ENCODE measurements around the gene CDC25B.

Gene CDC25B

DNA sequence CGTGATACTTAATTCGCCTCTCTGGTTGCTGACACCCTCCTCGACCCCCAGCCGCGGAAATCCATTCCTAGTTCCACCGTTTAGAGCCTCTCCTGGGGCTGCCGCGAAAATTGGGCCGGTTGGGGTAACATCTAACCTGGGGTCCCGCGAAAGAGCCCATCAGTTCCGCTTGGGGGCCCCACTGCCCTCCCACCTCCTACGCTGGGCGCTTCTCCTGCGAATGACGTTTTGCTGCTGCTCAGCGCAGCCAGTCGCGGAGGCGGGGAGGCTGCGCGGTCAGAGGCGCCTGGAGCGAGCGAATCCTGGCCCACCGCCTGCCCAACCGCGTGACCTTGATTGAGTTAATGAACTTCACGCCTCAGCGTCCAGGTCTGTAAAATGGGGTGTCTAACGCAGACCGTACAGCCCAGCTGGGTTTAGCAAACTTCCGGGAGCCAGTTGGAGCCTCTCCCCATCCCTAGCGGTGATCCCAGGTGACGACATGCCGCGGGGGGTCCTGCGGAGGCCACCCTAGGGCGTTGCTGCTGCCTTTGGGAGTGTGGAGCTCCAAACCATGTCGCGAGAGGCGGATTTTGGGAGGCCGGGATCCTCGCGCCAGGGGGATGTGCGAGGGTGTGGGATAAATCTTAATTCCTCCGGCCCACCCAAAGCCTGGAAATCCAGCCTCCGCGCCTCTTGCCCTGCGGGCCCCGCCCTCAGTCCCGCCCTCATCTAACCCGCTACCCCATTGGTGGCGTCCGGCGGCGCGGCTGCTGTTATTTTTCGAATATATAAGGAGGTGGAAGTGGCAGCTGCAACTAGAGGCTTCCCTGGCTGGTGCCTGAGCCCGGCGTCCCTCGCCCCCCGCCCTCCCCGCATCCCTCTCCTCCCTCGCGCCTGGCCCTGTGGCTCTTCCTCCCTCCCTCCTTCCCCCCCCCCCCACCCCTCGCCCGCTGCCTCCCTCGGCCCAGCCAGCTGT lies at the start of gene CDC25B:
TSS of gene CDC25B (plus strand) at position 800 of the 958 bp plus-strand sequence. CDS start 222 bp downstream, outside the sequence.
- peak; percentile 61 to 97 (median 92) for DNase-seq

DNA sequence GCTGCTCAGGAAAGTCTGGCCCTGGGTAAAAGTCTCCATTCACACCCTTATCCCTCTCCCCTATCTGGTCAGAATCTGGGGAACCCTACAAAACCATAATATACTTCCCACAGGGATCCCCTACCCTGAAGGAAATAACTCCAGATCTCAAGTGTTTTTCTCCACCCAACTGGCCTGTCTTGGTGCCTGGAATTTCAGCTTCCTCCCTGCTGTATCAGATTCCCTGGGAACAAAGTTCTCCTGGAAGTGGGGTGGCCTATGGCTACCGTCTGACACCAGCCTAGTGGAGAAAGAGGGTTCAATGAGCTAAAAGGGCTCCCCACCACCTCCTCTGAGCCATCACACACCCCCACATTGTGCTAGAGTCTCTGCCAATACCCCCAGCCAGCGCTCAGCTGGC lies 48.6 kb upstream of the CDC25B start:
- DNase-seq = no peak

DNA sequence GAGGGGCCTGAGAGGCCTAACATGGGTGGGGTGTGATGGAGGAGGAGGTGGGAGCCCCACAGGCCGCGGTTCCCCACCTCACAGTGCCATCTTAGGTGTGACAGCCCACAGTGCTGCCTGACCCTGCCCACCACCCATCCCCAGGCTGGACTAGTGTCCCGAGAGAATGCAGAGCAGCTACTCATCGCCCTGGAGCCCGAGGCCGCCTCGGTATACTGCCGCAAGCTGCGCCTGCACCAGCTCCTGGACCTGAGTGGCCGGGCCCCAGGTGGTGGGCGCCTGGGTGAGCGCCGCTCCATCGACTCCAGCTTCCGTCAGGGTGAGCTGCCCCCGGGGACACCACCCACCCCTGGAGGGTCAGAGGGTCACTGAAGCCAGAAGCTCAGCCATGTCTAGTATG lies 48.0 kb upstream of the CDC25B start:
- no peak for DNase-seq

DNA sequence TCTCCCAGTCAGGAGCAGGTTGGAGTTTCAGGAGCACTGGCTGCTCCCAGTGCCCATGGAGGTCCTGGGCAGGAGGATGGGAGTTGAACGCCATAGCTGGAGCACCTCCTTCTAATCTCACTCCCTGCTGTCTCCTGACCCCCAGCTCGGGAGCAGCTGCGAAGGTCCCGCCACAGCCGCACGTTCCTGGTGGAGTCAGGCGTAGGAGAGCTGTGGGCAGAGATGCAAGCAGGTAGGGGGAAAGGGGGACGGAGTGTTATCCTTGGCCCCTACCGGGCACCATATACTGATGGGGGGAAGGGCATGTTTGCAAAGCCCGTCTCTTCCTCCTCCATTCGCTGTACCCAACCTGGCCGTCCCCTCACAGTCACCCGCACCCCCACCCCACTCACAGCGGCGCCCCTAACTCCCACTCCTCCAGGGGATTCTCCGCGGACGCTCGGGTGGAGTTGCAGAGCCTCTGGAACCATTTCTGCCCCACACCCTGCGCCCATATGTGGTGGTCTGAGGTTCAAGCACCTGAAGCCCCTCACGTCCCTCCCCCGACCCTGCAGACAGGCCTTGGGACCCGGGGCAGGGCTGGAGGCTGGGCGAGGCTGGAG lies 46.9 kb upstream of the CDC25B start:
- no peak for DNase-seq

DNA sequence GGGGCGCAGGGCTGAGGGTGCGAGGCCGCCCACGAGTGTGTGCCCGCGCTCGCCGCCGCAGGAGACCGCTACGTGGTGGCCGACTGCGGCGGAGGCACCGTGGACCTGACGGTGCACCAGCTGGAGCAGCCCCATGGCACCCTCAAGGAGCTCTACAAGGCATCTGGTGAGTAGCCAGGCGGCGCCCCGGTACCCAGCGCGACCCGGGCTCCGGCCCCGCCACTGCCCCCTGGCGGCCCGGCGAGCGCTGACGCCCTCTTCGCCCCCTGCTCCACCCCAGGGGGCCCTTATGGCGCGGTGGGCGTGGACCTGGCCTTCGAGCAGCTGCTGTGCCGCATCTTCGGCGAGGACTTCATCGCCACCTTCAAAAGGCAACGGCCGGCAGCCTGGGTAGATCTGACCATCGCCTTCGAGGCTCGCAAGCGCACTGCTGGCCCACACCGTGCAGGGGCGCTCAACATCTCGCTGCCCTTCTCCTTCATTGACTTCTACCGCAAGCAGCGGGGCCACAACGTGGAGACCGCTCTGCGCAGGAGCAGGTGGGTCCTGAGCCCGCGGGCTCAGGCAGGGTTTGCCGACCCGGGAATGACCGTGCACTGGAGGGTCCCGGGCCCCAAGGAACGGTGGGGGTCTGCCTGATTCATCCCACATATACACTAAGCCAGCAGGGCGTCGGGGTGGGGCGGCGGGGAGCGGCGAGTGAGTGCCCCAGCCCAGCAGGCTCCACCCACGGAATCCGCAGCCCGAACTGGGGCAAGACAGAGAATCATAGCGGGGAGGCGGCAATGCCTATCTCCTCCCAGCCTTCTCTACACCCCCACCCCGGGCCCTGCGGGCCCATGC lies 46.2 kb upstream of the CDC25B start:
- peak in 16 of 56 donors; percentile 8 to 57 (median 30) for DNase-seq

DNA sequence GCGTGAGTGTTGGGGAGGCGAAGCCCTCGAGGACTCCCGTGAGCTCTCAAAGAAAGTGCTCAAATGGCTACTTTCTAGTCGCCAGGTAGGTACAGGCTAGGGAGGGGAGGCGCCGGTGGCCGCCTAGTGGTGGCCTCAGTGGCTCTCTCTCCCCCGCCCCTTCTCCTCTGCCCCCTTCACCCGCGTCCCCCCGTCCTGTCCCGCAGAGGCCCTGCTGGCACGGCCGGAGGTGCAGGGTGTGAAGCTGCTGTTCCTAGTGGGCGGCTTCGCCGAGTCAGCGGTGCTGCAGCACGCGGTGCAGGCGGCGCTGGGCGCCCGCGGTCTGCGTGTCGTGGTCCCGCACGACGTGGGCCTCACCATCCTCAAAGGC lies 44.8 kb upstream of the CDC25B start:
- DNase-seq = no peak

DNA sequence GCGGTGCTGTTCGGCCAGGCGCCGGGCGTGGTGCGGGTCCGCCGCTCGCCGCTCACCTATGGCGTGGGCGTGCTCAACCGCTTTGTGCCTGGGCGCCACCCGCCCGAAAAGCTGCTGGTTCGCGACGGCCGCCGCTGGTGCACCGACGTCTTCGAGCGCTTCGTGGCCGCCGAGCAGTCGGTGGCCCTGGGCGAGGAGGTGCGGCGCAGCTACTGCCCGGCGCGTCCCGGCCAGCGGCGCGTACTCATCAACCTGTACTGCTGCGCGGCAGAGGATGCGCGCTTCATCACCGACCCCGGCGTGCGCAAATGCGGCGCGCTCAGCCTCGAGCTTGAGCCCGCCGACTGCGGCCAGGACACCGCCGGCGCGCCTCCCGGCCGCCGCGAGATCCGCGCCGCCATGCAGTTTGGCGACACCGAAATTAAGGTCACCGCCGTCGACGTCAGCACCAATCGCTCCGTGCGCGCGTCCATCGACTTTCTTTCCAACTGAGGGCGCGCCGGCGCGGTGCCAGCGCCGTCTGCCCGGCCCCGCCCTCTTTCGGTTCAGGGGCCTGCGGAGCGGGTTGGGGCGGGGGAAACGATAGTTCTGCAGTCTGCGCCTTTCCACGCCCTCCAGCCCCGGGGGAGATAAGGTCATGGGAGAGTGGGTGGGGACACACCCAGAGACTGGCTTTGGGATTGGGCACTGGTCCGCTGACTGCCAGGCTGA lies 44.3 kb upstream of the CDC25B start:
- peak in 10 of 56 donors; percentile 5 to 41 (median 18) for DNase-seq

DNA sequence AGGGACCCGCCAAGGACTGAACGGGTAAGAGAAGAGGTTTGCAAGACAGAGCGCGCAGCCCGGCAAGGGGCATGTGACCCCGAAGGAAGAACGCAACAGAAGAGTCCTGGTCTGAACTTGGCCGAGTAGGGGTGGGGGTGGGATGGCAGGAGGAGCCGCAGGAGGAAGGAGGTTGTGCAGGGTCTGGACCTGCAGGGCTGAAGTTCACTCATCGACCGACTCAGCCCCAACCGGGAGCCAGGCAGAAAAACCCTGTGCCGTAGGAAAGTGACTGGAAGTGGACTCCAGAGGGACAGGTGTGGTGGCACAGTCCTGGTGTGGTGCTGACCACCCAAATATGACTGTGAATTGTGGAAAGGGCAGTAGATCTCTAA lies 43.7 kb upstream of the CDC25B start:
- DNase-seq = peak in 1 of 56 donors; percentile 14

DNA sequence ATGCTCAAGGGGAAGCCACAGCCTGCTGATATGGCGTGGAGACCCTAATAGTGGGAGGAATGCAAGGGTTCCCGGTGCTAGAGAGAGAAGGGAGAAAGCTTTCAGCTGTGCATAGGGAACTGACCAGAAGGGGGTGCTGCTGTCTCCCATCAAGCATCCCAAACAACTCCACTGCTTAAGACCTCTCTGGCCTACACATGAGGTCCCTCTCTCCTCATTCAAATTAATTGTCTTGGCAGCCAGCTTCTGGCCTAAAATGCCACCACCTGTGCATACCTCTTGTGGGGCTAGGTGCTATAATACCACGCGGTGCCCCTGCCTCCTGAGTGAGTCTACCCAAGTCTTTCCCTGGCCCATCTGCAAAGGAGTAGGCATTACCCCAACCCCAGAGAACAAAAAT lies 43.0 kb upstream of the CDC25B start:
- DNase-seq = peak in 33 of 56 donors; percentile 5 to 72 (median 33)

DNA sequence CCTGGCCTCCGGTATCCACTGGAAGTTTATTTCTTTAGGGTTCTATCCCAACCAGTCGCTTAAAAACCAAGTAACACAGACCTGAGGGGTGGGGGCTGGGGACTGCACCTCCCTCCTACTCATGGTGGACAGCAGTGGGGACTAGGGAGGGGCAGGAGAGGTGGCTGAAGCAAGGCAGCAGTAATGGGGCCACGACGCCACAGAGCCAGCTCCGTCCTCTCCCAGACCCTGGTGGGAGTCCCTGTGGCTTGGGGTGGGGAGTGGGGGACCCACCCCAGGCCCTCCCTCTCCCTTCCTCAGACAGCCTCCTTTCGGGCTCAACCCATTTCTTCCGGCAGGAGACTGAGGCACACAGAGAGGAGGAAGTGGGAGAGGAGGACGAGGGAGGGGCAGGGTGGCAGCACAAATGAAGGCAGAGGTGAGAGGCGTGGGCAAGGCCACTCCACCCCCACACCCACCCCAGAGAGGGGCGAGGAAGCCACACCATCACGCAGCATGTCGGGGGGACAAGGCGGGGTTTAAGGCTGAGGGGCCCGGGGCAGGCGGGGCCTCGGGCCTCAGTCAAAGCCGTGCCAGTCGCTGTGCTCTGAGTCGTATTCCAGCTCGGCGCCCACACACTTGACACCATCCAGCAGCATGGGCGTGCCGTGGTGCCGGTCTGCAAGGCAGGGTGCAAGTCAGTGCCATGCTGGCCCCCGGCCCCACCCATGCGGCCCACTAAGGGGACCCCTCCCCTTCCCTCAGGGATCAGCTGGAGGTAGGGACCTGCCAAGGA lies 42.4 kb upstream of the CDC25B start:
- peak in 3 of 56 donors; percentile 7 to 46 (median 29) for DNase-seq

DNA sequence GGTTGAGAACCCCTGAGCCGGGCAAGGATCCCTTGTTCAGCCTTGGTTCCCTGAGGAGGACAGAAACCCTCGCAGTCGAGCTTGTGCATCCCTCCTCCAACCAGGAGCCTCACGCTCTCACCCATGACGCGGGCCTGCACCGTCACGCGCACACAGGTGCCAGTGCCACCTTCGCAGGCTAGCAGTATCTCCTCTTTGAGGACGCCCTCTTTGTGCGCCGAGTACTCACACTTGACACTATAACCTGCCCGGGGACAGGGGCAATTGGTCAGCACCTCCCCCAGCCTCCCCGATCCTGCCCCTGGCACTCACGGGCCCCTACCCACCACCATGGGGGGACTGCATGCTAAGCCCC lies 41.9 kb upstream of the CDC25B start:
- peak in 2 of 56 donors; percentile 15 to 36 for DNase-seq

DNA sequence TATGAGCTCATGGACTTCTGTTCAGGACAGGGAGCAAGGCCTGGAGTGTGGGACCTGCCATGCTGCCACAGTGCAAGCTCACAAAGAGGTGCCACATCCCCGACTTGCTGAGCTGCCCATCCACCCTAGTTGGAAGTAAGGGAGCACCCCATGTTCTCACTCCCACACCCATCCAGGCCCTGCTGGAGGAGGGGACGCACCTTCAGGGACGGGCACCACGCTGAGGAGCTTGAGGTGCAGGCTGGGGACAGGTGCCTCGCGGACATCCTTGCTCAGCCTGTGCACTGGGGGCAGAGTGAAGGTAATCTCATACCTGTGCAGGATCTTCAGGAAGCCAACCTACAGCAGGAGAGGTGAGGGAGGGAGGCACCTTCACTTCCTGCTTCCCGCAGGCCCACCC lies 40.8 kb upstream of the CDC25B start:
- DNase-seq = no peak

DNA sequence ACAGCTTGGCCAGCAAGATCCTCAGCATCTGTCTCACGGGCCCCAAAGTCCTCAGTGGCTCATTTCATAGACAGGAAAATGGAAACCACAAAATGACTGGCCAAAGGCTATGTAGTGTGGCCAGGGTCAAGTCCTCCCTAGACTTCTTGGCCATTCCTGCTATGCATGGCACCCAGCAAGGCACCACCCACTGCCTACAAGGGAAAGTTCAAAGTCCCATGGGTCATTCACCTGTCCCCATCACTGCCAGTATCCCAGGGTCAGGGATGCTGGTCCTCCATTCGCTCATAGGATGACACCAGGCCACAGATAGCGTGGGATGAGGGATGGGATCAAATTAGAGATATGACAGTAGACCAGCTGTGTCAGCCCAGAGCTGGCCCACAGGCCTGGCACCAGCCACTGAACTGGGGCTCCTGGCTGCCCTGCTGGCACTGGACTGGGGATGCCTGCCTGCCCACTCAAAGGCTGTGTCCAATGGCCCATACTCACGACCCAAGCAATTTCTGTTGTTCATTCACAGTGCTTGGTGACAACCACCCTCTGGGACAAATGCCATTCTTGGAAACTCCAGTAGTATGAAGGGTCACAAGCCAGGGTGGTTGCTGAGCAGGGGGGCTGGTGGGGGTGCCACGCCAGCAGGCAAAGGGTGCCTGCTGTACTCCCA lies 40.2 kb upstream of the CDC25B start:
- DNase-seq = peak in 5 of 56 donors; percentile 10 to 36 (median 25)

DNA sequence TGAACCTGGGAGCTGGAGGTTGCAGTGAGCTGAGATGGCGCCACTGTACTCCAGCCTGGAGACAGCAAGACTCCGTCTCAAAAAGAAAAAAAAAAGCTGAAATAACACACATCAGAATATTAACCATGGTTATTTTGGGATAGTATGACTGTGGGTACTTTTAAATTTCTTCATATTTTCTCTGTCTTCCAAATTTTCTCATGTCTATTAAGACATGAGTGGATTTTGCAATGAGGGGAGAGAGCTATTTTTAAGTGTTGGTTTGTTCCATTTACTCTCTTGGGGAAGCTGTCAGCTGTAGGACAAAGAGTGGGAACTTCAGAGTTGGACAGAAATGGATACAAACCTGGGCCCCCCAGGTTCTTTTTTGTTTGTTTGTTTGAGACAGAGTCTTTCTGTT lies 38.8 kb upstream of the CDC25B start:
- DNase-seq = no peak

DNA sequence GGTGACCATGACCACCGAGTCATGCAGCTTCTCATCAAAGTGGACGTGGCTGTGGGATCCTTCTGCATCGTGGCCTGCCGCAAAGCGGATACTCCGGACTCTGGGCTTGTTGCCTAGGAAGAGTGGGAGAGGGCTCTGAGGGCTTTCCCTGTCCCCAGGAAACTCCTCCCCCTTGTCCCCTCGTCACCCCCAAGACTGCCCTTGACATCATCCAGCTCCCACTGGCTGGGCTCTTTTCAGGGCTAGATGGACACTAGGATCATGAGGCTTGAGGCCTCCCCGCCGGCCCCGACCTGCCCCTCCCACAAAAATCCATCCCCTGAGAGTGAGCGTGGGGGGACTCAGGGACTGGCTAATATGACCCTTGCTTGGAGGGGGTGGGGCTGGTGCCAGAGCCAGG lies 37.5 kb upstream of the CDC25B start:
- DNase-seq = no peak

DNA sequence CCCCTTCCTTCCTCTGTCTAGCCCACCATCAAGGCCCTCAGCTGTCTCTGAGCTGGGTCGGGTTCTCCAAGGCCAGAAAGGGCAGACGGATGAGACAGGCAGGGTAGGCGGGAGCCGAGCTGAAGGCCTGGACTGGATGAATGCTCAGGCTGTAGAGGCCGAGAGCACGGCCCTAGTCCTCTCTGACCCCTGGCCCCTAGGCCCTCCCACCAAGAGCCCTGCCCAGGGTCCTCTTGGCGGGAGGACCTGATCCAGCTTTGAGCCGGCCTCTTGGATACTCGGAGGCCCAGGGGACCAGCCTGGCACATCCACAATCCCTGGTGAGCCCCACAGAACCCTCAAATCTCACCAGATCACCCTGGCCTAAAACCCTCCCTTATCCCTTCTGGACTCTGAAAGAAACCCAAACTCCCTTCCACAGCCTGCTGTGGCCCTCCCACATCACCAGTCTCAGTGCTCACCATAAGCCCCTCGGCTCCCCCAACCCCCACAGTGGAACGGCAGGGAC lies 36.7 kb upstream of the CDC25B start:
- no peak for DNase-seq

DNA sequence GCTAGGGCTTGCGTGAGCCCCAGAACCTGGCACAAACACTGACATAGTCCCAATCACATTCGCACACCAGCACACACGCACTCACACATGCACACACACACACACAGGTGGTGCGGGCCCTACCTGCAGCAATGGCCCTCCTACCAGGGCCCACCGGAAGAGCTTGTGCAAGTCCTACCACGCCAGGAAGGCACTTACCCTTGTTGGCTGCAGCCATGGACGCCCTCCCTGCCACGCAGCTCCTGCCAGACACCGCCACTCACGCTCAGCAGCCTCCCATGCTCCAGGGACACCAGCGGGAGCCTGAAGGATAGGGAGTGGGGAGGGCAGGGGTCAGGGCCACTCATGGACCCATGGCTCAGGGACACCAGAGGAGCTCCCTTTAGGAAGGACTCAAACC lies 36.2 kb upstream of the CDC25B start:
- no peak for DNase-seq

DNA sequence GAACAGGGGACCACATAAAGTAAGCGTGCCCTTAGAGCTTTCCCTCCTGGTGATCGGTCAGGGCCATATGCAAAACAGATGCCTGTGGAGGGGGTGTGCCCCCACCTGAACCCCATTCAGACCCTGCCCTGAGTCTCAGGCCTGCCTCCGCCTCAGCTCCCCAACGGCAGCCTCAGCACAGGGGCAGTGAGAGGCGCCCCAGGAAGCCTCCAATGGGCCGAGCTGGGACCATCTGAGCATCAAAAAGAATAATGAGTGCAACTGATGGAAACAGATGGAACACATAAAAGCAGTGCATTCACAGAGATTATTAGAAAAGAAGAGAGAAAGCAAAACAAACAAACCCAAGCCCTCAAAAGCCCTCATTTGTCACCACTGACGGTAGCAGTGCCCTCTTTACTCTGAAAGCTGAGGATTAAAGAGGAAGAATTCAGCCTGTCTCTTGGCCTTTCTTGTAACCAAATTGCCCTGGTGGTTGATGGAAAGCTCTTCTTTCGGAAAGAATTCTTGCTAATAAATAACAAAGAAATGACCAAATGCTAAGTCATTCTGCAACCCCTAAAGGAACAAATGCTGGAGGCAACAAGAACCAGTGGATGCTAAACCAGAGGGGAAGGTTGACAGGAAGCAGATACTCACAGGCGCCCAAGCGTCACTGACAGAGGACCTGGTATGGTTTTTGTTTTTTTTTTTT lies 35.3 kb upstream of the CDC25B start:
- no peak for DNase-seq

Measured in nucleus accumbens (tissue), 56 donors.